Activated CD4-positive, alpha-beta T cell treated with anti-CD3 and anti-CD28 coated beads, Interleukin-2, amount 10 ng/mL, durations not matched to agents 7 days and 5 days (primary cell): ENCODE measurements around the gene SPEF1. TPM values are rescaled to one million over a fixed set of nuclear protein-coding genes. Genes with fewer than 3 reads are reported as not detected.
A peak's percentile ranks its signal among the peaks of the same experiment; 100 is the strongest.

Experiments used
- CTCF ChIA-PET: fragments of 350-600 bp; sonication (Branson Sonifier 250); formaldehyde crosslinking; loops from one replicate; lab custom pipeline; 2021; ENCODE audit warnings: antibody characterized with exemption; lab: Charles Lee
- POLR2A ChIA-PET: fragments of 350-600 bp; sonication (Branson Sonifier 250); formaldehyde crosslinking; loops from one replicate; lab custom pipeline; 2021; ENCODE audit warnings: antibody characterized with exemption; lab: Charles Lee
- DNase-seq: peaks from one replicate; pipeline ENCODE4 v3.0.0-alpha.2; 2020
- H3K27ac Mint-ChIP-seq: one replicate; pipeline ENCODE4 v1.8.0; 2021; ENCODE audit warnings: mild to moderate bottlenecking, moderate library complexity, mixed read lengths
- H3K27me3 Mint-ChIP-seq: one replicate; pipeline ENCODE4 v1.8.0; 2021; ENCODE audit warnings: mixed read lengths
- H3K36me3 Mint-ChIP-seq: one replicate; pipeline ENCODE4 v1.8.0; 2021; ENCODE audit warnings: low read depth, mixed read lengths
- H3K4me1 Mint-ChIP-seq: one replicate; pipeline ENCODE4 v1.8.0; 2021; ENCODE audit warnings: mixed read lengths
- H3K4me3 Mint-ChIP-seq: one replicate; pipeline ENCODE4 v1.8.0; 2021; ENCODE audit warnings: mild to moderate bottlenecking, moderate library complexity, mixed read lengths
- H3K9me3 Mint-ChIP-seq: one replicate; pipeline ENCODE4 v1.8.0; 2021; ENCODE audit warnings: mixed read lengths
- total RNA-seq, 2 experiments: library from RNA; stranded (reverse); gene quantifications; one replicate each; pipeline ENCODE4 v1.2.3, GENCODE V29; 2021

SPEF1 gene
- total RNA-seq, 2 experiments from 2014 or later = 0.17 to 0.21 TPM

DNA sequence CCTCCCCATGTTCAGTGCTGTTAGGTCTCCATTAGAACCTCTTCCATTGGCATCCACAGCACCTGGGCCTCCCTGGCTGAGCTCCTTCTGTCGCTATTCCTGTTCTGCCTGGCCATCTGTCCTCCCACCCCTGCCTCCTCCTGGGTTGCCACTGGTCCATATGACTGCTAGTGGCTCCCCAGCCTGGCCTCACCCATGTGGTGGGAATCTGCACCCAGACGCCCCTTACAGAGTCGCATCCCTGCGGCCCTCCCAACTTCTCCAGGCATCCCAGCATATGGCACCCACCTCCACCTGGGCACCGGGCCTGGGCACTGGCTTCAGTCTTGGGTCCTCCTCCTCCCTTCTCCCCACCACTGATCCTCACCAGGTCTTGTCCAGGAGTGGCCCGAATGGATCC is 22.6 kb upstream of the SPEF1 start:
- no peak for DNase-seq
- Mint-ChIP-seq H3K4me3 (no peak overlapping the region), H3K4me1 (peaks cover 91% of the 10 kb centered on the region), H3K9me3 (no peaks in the 10 kb centered on the region), H3K27ac (peak overlapping the region; percentile 86), H3K27me3 (no peaks in the 10 kb centered on the region), H3K36me3 (peaks cover 85% of the 10 kb centered on the region)
- POLR2A ChIA-PET = no interaction called here
- CTCF ChIA-PET = interaction anchor here (0.7 to 8.3 kb wide), 2 partner anchors 12 to 121 kb away, joined by 3 to 94 read pairs; partner anchors contain the start of gene AP5S1

DNA sequence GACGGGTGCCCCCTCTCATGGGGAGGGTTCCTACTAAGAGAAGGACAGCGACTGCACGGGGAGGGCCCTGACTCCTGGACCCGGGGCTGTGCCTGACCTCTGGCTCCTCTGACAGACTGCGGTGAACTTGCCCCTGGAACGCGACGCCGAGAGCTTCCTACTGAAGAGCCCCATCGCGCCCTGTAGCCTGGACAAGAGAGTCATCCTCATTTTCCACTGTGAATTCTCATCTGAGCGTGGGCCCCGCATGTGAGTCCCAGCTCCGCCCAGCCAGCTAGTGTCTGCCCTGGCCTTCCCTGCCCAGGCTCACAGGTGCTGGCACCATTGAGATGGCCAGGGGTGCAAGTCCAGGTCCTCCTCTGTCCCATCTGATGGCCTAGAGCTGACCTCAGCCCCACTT is 22.0 kb upstream of the SPEF1 start:
- H3K27ac Mint-ChIP-seq = peak overlapping the region; percentile 86
- no peak for DNase-seq
- ChIA-PET CTCF (interaction anchor here (0.7 to 8.3 kb wide), 2 partner anchors 13 to 122 kb away, joined by 3 to 94 read pairs; partner anchors contain the start of gene AP5S1), POLR2A (no interaction called here)
- peaks cover 93% of the 10 kb centered on the region for H3K4me1 Mint-ChIP-seq
- no peaks in the 10 kb centered on the region for H3K9me3 Mint-ChIP-seq
- H3K27me3 Mint-ChIP-seq = no peaks in the 10 kb centered on the region
- H3K4me3 Mint-ChIP-seq = no peak overlapping the region
- peaks cover 87% of the 10 kb centered on the region for H3K36me3 Mint-ChIP-seq

DNA sequence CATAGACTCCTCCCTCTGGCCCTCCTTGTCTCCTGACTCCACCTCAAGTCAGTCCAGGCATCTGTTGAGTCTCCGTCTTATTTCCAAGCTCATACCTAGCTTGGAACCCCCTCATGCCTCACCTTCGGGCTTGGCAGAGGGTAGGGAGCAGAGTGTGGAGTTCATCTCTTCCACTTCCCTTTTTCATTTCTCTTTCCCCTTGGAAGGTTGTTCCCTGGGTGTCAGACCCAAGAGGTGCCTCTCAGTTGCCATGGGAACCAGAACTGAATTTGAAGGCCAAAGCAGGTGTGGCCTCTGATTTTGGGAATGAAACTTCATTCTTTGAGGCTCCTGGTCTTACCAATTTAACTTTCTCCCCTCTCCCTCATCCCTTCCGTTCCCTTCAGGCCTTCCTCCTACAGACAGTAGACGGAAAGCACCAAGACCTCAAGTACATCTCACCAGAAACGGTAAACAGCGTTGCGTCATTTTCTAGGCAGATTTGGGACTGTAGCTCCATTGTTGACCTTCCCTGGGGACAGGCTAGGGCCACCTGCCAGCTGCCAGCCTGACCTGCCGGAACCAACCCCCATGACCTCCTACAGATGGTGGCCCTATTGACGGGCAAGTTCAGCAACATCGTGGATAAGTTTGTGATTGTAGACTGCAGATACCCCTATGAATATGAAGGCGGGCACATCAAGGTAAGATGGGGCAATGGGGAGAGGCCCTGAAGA is 21.4 kb upstream of the SPEF1 start:
- Mint-ChIP-seq H3K4me3 (no peak overlapping the region), H3K36me3 (peaks cover 91% of the 10 kb centered on the region), H3K4me1 (peaks cover 91% of the 10 kb centered on the region), H3K9me3 (no peaks in the 10 kb centered on the region), H3K27me3 (no peaks in the 10 kb centered on the region), H3K27ac (peak overlapping the region; percentile 68)
- CTCF ChIA-PET = interaction anchor here (0.8 to 8.3 kb wide), 2 partner anchors 14 to 165 kb away, joined by 4 to 94 read pairs; partner anchors contain the start of gene AP5S1
- POLR2A ChIA-PET = no interaction called here
- DNase-seq = no peak

DNA sequence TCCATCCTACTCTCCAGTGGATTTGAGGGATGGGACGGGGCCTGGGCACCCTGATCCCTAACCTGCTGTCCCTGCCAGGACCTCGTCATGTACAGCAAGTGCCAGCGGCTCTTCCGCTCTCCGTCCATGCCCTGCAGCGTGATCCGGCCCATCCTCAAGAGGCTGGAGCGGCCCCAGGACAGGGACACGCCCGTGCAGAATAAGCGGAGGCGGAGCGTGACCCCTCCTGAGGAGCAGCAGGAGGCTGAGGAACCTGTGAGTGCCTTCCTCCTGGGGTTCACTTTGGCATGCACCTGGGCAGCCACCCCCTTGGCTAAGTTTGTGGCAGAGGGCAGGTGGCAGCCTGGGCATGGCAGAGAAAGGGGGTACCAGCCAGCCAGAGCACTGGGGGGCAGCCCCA is 20.6 kb upstream of the SPEF1 start:
- H3K27ac Mint-ChIP-seq = peak overlapping the region; percentile 77
- H3K27me3 Mint-ChIP-seq = no peaks in the 10 kb centered on the region
- no peaks in the 10 kb centered on the region for H3K9me3 Mint-ChIP-seq
- ChIA-PET POLR2A (no interaction called here), CTCF (interaction anchor here (1.3 to 8.3 kb wide), 2 partner anchors 14 to 43 kb away, joined by 3 to 94 read pairs; partner anchors contain the start of gene AP5S1)
- DNase-seq = no peak
- H3K4me3 Mint-ChIP-seq = no peak overlapping the region
- peaks cover 82% of the 10 kb centered on the region for H3K4me1 Mint-ChIP-seq
- H3K36me3 Mint-ChIP-seq = peaks cover 96% of the 10 kb centered on the region

DNA sequence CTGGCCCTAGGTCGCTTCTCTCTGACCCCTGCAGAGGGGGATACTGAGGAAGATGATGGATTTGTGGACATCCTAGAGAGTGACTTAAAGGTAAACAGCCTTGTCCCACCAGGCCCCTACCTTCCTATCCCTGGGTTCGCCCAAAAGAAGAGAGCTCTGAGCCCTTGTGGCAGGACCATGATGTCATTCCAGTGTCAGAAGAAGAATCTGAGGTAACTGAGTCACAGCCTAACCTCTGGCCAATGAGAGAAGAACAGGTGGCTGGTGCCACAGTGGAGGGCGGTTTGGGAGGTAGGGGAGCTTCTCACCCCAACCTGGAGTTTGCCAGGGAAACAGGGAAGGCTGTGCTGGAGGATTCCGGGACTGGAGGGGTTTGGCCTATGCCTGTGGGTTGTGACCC is 20.1 kb upstream of the SPEF1 start:
- Mint-ChIP-seq H3K4me1 (peaks cover 77% of the 10 kb centered on the region), H3K9me3 (no peaks in the 10 kb centered on the region), H3K36me3 (peaks cover 94% of the 10 kb centered on the region), H3K27ac (peak overlapping the region; percentile 77), H3K27me3 (no peaks in the 10 kb centered on the region), H3K4me3 (no peak overlapping the region)
- POLR2A ChIA-PET = no interaction called here
- CTCF ChIA-PET = interaction anchor here (1.3 to 8.3 kb wide), 4 partner anchors 14 to 43 kb away, joined by 3 to 94 read pairs (median 8); partner anchors contain the start of genes AP5S1 and CENPB
- no peak for DNase-seq

DNA sequence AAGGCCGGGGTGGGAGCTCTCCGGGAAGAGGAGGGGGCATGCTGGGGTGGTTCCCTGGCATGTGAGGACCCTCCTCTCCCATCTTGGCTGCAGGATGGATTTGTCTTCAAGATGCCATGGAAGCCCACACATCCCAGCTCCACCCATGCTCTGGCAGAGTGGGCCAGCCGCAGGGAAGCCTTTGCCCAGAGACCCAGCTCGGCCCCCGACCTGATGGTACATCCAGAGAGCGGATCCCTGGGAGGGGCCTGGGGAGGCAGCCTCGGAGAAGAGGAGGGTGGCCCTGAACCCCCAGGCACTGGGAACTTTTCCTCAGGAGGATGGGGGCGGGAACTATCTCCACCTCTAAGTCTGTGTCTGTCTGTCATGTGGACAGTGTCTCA is 19.6 kb upstream of the SPEF1 start:
- ChIA-PET POLR2A (no interaction called here), CTCF (interaction anchor here (0.7 to 8.3 kb wide), 6 partner anchors 10 to 54 kb away, joined by 3 to 94 read pairs (median 4); partner anchors contain the start of genes AP5S1 and CENPB)
- no peaks in the 10 kb centered on the region for H3K9me3 Mint-ChIP-seq
- H3K27me3 Mint-ChIP-seq = no peaks in the 10 kb centered on the region
- H3K27ac Mint-ChIP-seq = peak overlapping the region; percentile 77
- H3K4me1 Mint-ChIP-seq = peaks cover 74% of the 10 kb centered on the region
- DNase-seq = no peak
- H3K36me3 Mint-ChIP-seq = peaks cover 91% of the 10 kb centered on the region
- H3K4me3 Mint-ChIP-seq = no peak overlapping the region

DNA sequence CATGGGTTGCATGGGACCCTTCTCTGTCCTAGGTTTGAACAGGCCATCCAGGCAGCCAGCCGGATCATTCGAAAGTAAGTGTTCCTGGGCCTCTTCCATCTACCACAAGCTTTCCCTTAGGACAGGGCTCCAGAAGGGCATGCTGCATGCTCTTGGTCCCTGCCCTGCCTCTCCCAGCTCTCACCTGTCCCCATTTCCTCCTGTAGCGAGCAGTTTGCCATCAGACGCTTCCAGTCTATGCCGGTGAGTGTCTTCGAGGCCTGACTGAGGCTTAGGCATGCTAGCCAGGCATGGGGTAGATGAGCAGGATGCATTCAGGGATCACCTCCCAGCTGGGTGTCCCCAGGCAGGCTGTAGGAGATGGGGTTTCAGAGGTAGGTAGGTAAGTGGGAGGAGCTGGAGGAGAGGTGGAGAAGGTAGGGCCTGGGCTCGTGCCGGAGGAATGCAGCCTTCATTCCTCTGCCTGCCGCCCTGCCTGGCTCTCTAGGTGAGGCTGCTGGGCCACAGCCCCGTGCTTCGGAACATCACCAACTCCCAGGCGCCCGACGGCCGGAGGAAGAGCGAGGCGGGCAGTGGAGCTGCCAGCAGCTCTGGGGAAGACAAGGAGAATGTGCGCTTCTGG is 19.1 kb upstream of the SPEF1 start:
- ChIA-PET POLR2A (no interaction called here), CTCF (interaction anchor here (0.7 to 8.3 kb wide), 8 partner anchors 9 to 54 kb away, joined by 3 to 94 read pairs (median 3); partner anchors contain the start of genes AP5S1 and CENPB)
- Mint-ChIP-seq H3K27me3 (no peaks in the 10 kb centered on the region), H3K9me3 (no peaks in the 10 kb centered on the region), H3K4me1 (peaks cover 73% of the 10 kb centered on the region), H3K27ac (peak overlapping the region; percentile 92), H3K36me3 (peaks cover 90% of the 10 kb centered on the region), H3K4me3 (peak overlapping the region; percentile 36)
- no peak for DNase-seq

DNA sequence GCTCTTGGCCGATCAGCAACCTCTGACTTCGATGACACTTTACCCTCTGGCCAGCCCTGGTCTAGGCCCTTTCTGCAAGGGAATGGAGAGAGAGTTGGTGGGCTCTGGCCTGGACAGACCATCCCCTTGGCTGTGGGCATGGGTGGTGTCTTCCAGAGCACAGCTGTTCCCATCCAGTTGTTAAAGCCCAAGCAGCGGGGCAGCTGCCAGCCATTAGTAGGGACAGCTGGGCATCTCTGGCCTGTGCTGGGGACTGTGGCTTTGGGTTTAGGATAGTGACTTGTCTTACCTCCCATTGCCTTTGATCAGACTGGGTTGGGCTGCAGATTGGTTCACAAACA is 17.6 kb upstream of the SPEF1 start:
- H3K27ac Mint-ChIP-seq = peak overlapping the region; percentile 92
- peaks cover 77% of the 10 kb centered on the region for H3K36me3 Mint-ChIP-seq
- no peaks in the 10 kb centered on the region for H3K27me3 Mint-ChIP-seq
- ChIA-PET POLR2A (no interaction called here), CTCF (interaction anchor here (8.3 kb wide), 1 partner anchor 17 kb away, joined by 94 read pairs; the partner anchor contains the start of gene AP5S1)
- H3K9me3 Mint-ChIP-seq = no peaks in the 10 kb centered on the region
- peak overlapping the region; percentile 92 for H3K4me3 Mint-ChIP-seq
- DNase-seq = no peak
- peaks cover 69% of the 10 kb centered on the region for H3K4me1 Mint-ChIP-seq

DNA sequence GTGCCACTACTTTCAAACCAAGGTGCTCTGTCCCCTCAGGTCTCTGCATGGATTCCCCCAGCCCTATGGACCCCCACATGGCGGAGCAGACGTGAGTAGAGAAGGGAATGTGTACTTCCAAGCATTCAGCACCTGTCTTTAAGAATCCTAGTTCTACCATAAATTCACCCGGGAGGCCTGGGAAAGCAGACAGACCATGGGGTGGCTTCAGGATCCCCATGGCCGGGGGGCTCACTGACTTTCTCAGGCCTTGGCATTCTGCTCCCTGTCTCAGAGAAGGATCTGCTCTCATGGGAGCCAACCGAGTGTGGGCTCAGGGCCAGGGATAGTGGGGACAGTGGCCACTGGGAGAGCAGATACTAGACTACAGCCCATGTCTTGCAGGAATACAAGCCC is 17.1 kb upstream of the SPEF1 start:
- Mint-ChIP-seq H3K4me3 (peak overlapping the region; percentile 92), H3K27me3 (no peaks in the 10 kb centered on the region), H3K4me1 (peaks cover 63% of the 10 kb centered on the region), H3K27ac (peak overlapping the region; percentile 92), H3K9me3 (no peaks in the 10 kb centered on the region), H3K36me3 (peaks cover 72% of the 10 kb centered on the region)
- CTCF ChIA-PET = interaction anchor here (8.3 kb wide), 1 partner anchor 18 kb away, joined by 94 read pairs; the partner anchor contains the start of gene AP5S1
- DNase-seq = no peak
- POLR2A ChIA-PET = no interaction called here

DNA sequence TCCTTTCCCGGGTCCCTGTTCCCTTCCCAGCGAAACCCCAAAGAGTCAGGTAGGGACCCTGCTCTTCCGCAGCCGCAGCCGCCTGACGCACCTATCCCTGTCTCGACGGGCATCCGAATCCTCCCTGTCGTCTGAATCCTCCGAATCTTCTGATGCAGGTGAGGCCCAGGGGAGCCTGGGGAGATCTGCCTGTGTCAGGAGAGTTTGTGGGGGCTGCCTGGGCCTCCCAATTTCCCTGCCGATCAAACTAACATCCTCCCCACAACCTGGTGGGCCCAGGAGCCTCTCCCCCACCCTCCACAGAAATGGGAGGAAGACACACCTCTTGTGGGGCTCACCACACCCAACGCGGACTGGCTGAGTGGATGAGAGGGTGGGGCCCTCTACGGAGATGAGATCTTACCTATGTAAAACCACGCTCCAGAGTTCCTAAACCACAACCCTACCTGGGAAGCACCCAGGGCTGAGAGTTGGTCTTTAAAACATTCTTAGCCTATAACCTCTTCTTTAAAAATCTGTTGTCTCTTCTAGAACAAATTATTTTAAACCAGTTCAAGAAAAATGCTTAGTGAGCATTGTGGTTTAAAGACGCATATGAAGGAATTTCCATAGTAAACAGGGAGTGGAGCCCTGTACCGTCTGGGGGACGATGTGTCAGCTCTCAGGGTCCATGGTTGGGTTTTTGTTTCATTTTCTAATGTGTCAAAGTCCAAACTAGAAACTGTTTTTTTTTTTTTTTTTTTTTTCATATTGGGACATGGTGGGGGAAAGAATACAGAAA is 16.5 kb upstream of the SPEF1 start:
- Mint-ChIP-seq H3K27me3 (no peaks in the 10 kb centered on the region), H3K27ac (peak overlapping the region; percentile 92), H3K4me3 (peak overlapping the region; percentile 92), H3K4me1 (peaks cover 58% of the 10 kb centered on the region), H3K36me3 (peaks cover 66% of the 10 kb centered on the region), H3K9me3 (no peaks in the 10 kb centered on the region)
- DNase-seq = peak; percentile 77
- POLR2A ChIA-PET = no interaction called here
- CTCF ChIA-PET = interaction anchor here (1.0 to 8.3 kb wide), 2 partner anchors 12 to 18 kb away, joined by 8 to 94 read pairs; partner anchors contain the start of gene AP5S1

DNA sequence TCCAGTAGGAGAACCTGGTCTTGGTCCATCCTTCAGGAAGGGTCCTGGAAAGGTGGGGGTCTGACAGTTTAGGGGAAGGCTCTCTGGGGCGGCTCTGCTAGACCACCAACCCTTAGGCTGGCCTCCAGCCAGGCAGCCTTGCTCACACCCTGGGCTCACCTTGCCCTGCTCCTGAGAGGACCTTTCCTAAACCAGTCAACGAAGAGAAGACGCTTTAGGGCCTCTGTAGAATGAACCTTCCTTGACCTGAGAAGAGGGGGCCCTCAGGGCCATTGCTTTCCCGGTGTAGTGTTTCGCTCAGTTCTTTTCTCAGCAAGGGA is 15.9 kb upstream of the SPEF1 start:
- Mint-ChIP-seq H3K27ac (peak overlapping the region; percentile 92), H3K4me3 (peak overlapping the region; percentile 92), H3K36me3 (peaks cover 60% of the 10 kb centered on the region), H3K4me1 (peaks cover 52% of the 10 kb centered on the region), H3K27me3 (no peaks in the 10 kb centered on the region), H3K9me3 (no peaks in the 10 kb centered on the region)
- DNase-seq = no peak
- CTCF ChIA-PET = interaction anchor here (1.0 kb wide), 1 partner anchor 12 kb away, joined by 8 read pairs; no protein-coding TSS in a partner anchor
- POLR2A ChIA-PET = no interaction called here

DNA sequence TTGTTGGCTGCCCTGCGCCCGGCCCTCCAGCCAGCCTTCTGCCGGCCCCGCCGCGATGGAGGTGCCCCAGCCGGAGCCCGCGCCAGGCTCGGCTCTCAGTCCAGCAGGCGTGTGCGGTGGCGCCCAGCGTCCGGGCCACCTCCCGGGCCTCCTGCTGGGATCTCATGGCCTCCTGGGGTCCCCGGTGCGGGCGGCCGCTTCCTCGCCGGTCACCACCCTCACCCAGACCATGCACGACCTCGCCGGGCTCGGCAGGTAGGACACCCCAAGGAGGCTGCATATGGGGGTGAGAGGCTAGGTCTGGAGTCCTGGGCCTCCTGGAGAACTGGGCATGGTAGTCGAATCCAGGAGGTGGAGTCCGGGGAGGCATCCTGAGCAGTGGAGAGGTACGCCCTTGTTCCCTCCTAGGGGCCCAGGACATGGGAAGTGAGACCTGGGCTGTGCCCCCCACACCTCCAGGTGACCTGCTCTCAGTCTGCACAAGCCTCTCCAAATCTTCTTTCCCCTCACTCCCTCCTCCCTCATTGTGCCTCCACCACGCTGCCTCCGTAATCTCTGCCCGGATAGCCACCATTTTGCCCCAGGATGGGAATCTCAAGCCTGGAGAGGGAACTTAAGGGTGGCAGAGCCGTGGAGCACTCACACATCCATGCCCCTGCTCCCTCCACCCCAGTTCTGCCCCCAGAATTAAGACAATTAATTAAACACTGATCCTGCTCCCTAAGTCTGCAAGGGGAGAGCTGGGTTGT is 15.4 kb upstream of the SPEF1 start:
- ChIA-PET CTCF (interaction anchor here (0.6 to 2.6 kb wide), 7 partner anchors 9 to 24 kb away, joined by 3 to 12 read pairs (median 6); partner anchors contain the start of genes AP5S1 and CENPB), POLR2A (interaction anchor here (0.6 to 1.0 kb wide), 2 partner anchors 24 to 58 kb away, joined by 3 to 4 read pairs; partner anchors contain the start of gene AP5S1)
- Mint-ChIP-seq H3K4me1 (peaks cover 47% of the 10 kb centered on the region), H3K36me3 (peaks cover 54% of the 10 kb centered on the region), H3K27ac (peak overlapping the region; percentile 92), H3K27me3 (no peaks in the 10 kb centered on the region), H3K9me3 (no peaks in the 10 kb centered on the region), H3K4me3 (peak overlapping the region; percentile 92)
- no peak for DNase-seq
